T-helper 2 cell treated with Interferon-gamma antibody and Interleukin-4, amounts not matched to agents 5 μg/mL and 100 μg/mL, for 36 hours (primary cell): Measurements from ENCODE around the gene IKZF3.
A peak's percentile ranks its signal among the peaks of the same experiment; 100 is the strongest.
"Not testable (repeated sequence)": the region's sequence is repeated elsewhere in the genome, so short reads cannot be mapped to it uniquely, and the experiment has no call there.

Experiments
- DNase-seq: peaks from one replicate; pipeline ENCODE4 v3.0.0; 2021; ENCODE audit warnings: low spot score
- H3K27ac Mint-ChIP-seq: one replicate; pipeline ENCODE4 v1.8.0; 2021; ENCODE audit warnings: mild to moderate bottlenecking, mixed read lengths
- H3K27me3 Mint-ChIP-seq: one replicate; pipeline ENCODE4 v1.8.0; 2021; ENCODE audit warnings: low read depth, mixed read lengths
- H3K36me3 Mint-ChIP-seq: one replicate; pipeline ENCODE4 v1.8.0; 2021; ENCODE audit warnings: low read depth, mixed read lengths
- H3K4me1 Mint-ChIP-seq: one replicate; pipeline ENCODE4 v1.8.0; 2021; ENCODE audit warnings: low read depth, mixed read lengths
- H3K4me3 Mint-ChIP-seq: one replicate; pipeline ENCODE4 v1.8.0; 2022; ENCODE audit warnings: mild to moderate bottlenecking, moderate library complexity, mixed read lengths
- H3K9me3 Mint-ChIP-seq: one replicate; pipeline ENCODE4 v1.8.0; 2021; ENCODE audit warnings: mixed read lengths

The IKZF3 gene

DNA sequence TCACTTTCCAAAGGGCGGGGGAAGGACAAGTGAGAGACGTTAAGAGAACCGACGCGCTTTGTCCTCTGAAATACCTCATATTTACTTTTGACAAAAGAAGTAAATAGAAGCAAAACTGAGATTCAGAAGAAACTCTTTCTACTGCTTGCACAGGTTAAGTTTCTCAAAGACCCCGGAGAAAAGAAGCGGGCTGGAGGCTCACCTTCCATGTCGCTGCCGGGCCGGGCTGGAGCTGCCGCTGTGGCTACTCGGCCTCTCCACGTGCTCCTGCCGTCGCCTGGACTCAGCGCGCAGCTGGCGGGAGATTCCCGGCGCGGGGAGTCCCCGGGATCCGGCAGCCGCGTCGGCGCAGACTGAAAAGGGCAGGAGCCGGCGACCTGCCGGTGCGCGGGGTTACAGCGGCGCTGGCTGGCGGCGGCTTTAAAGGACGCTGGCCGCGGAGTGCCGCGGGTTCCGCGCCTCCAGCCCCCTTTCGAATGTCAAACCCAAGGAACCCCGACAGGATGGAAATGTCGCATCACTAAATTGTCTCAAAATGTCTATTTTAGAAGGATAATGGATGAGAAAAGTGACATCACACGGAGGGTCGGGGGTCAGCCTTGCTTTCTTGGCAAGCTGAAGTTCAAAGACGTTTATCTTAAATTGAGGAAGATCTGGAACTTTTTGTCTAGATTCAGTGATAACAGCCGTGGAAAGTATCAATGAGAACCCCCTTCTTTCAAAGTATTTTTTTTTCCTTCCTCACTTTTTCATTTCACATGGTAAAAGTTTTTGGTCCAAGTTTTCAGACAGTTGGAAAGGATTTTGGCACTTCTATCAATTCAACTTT, at the start of gene IKZF3:
TSS of gene IKZF3 (minus strand) at position 395 of the 829 bp plus-strand sequence. CDS start at position 209, 186 bp downstream.
- Mint-ChIP-seq H3K4me3 (peak within 1 kb of the TSS; percentile 83), H3K36me3 (peaks cover 3% of the 10 kb centered on the region), H3K27ac (peak within 1 kb of the TSS; percentile 79), H3K9me3 (peaks cover 3% of the 10 kb centered on the region), H3K27me3 (no peaks in the 10 kb centered on the region), H3K4me1 (peaks cover 53% of the 10 kb centered on the region)
- peak; percentile 89 for DNase-seq

DNA sequence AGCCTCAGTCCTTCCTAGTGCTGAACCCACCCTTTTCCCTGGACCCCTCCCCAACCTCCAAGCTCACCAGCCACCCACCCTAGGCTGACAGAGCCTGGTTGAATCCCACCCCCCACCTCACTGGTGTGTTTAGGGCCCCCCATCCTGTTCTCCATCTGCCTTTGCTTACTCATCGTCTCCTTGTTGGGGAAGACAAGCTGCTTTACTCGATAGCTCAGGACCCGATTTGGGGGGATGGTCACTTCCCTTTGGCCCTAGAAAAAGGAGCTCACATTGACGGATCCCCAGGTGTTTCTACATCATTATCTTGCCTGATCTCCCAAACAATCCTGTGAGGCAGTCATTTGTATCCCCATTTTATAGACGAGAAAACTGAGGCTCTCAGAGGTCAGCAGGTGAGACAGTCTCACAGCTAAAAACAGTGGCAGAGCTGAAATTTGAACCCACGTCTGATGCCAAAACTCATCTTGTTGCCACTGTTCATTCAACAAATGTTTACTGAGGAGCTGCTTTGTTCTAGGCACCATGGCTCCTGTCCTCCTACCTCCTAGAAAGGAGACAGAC, 44.8 kb upstream of the IKZF3 start:
- no peak overlapping the region for H3K27ac Mint-ChIP-seq
- no peak overlapping the region for H3K4me3 Mint-ChIP-seq
- DNase-seq: no peak
- H3K9me3 Mint-ChIP-seq: no peaks in the 10 kb centered on the region
- H3K36me3 Mint-ChIP-seq: peaks cover 67% of the 10 kb centered on the region
- no peaks in the 10 kb centered on the region for H3K27me3 Mint-ChIP-seq
- peaks cover 13% of the 10 kb centered on the region for H3K4me1 Mint-ChIP-seq

DNA sequence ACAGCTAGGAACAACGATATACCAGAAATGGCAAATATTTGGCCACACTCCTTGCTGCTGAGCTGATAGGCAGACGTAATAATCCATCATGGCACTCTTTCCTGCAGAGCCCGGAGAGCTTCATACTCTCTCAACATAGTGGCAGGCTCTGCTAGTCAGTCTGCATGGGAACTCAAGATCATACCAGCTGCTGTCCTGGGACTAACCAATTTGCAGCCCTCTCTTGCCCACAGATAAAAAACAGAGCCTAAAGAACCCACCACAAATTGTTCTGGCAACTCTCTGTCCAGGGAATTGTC, 40.8 kb upstream of the IKZF3 start:
- Mint-ChIP-seq H3K27me3 (no peaks in the 10 kb centered on the region), H3K9me3 (no peaks in the 10 kb centered on the region), H3K27ac (peak overlapping the region; percentile 81)

DNA sequence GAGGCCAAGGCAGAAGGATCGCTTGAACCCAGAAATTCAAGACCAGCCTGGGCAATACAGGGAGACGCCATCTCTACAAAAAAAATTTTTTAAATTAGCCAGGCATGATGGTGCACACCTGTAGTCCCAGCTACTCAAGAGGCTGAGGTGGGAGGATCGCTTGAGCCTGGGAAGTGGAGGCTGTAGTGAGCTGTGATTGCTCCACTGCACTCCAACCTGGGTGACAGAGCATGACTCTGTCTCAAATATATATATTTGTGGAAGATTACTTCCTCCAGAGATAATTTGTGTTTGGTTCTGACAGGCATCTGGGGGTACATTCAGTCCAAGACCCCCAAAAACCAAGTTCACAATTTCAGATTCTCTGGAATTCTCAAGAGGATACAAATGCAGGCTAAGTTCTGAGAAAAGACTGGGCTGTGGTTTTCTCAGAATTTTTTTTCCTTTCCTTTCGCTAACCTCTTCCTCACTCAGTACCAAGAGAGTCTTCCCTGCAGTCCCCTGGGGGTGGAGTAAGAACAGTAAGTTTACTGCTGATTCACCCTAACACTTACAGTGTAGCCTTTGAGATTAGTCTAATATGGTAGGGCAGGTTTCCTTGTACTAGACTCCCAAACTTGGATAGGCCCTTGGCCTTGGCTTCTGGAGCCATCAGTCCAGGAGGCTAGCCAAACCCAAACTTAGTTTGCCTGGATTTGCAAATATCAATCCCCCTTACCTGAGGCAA, 39.2 kb upstream of the IKZF3 start:
- Mint-ChIP-seq H3K27me3 (no peaks in the 10 kb centered on the region), H3K9me3 (no peaks in the 10 kb centered on the region), H3K36me3 (peaks cover 55% of the 10 kb centered on the region), H3K27ac (peak overlapping the region; percentile 83), H3K4me1 (peaks cover 26% of the 10 kb centered on the region), H3K4me3 (peak overlapping the region; percentile 72)
- DNase-seq: peak; percentile 36

More for the DNA sequence above, 40.8 kb upstream of the IKZF3 start:
- Mint-ChIP-seq H3K4me3 (no peak overlapping the region), H3K36me3 (peaks cover 59% of the 10 kb centered on the region), H3K4me1 (peaks cover 26% of the 10 kb centered on the region)
- no peak for DNase-seq

DNA sequence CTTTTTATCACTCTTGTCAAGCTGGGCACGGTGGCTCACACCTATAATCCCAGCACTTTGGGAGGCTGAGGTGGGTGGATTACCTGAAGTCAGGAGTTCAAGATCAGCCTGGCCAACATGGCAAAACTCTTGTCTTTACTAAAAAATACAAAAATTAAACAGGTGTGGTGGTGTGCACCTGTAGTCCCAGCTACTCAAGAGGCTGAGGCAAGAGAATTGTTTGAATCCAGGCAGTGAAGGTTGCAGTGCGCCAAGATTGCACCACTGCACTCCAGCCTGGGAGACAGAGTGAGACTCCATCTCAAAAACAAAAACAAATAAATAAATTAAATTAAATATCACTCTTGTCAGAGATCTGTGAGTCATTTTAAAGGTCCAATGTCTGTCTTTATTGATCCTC, 37.9 kb upstream of the IKZF3 start:
- peaks cover 51% of the 10 kb centered on the region for H3K36me3 Mint-ChIP-seq
- H3K4me1 Mint-ChIP-seq: peaks cover 26% of the 10 kb centered on the region
- H3K9me3 Mint-ChIP-seq, H3K4me3 Mint-ChIP-seq, H3K27me3 Mint-ChIP-seq, DNase-seq, H3K27ac Mint-ChIP-seq: not testable (repeated sequence)

DNA sequence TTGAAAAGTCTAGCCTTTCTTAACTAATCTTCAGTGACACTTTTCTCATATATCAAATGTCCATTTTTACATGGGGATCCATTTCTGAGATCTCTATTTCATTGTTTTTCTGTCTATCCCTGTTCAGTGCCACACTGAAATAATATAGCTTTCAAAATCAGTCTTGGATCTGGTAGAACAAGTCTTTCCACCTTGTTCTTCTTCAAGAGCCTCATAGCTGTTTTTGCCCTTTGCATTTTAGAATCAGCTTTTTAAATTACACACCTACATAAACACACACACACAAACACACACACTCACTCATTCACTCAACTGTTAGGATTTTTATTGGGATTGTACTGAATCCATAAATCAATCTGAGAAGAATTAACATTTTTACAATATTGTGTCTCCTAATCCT, 35.1 kb upstream of the IKZF3 start:
- Mint-ChIP-seq H3K27me3 (no peaks in the 10 kb centered on the region), H3K36me3 (peaks cover 26% of the 10 kb centered on the region), H3K27ac (no peak overlapping the region), H3K9me3 (no peaks in the 10 kb centered on the region), H3K4me3 (no peak overlapping the region), H3K4me1 (peaks cover 25% of the 10 kb centered on the region)
- no peak for DNase-seq

DNA sequence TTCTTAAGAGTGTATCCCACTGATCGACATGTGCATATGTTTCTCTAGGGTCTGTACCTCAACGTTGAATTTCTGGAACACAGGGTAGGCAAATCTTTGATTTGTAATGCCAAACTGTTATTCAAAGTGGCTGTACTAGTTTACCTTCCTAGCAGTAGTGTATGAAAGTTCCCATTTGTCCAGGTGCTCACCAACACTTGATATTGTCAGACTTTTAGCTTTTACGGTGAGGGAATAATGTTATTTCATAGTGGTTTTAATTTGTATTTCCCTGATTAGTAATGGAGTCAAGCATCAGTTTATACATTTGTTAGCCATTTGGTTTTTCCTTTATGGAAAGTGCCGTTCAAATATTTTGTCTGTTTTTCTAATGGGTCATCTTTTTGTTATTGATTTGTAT, 34.0 kb upstream of the IKZF3 start:
- H3K27ac Mint-ChIP-seq: no peak overlapping the region
- H3K4me3 Mint-ChIP-seq: no peak overlapping the region
- no peaks in the 10 kb centered on the region for H3K9me3 Mint-ChIP-seq
- no peak for DNase-seq
- H3K27me3 Mint-ChIP-seq: no peaks in the 10 kb centered on the region
- H3K36me3 Mint-ChIP-seq: peaks cover 21% of the 10 kb centered on the region
- peaks cover 18% of the 10 kb centered on the region for H3K4me1 Mint-ChIP-seq

DNA sequence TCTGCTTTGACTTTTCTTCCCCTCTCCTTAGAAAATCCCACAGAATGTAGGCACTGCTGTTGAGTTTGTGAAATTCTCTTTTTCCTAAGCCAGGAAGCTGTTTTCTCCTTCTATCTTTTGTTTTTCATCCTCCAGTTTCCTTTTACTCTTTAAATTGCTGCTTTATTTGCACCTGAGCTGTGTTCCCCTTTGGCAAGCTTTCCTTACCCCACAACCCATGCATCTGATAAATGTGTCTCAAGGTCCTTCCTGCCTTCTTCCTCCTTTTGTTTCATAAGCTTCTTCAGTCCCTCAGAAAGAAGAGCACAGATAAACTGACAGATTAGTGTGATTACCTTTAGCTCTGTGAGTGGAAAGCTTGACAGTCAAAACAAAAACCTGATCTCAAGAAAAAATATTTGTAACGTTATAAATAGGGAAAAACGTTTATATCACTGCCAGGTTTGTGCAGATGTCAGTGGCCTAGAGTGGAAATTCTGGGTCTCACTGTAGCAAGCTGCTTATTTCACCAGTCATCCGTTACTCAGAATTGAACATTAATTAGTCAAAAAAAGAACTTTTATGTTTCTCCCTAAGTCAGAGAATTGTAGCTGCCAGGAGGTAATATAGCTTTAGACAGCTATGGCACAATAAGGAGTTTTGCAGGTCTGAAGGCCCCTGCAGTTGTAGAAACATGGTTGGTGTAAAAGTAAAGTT, 30.7 kb upstream of the IKZF3 start:
- Mint-ChIP-seq H3K27me3 (no peaks in the 10 kb centered on the region), H3K4me3 (peak overlapping the region; percentile 30), H3K4me1 (peaks cover 13% of the 10 kb centered on the region), H3K27ac (peak overlapping the region; percentile 81), H3K9me3 (no peaks in the 10 kb centered on the region), H3K36me3 (peaks cover 9% of the 10 kb centered on the region)
- DNase-seq: no peak

DNA sequence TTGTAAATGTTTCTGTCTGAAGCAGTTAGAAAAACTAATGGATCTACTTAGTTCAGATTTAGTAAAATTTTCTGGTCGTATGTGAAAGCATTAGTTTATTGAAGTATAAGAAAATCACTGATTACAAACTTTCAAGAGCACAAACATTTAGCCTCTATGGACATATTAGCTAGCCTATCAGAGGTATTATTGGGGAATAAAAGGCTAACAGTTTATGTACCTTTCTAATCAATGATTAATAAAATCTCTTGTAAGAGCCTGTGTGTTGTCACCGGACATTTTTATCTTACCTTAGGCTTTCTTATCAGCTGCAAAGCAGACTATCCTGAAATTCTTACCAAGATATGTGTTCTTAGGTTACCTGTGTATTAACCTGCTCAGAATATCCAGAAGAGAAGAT, 25.1 kb upstream of the IKZF3 start:
- DNase-seq: no peak
- Mint-ChIP-seq H3K27ac (no peak overlapping the region), H3K4me3 (no peak overlapping the region), H3K27me3 (no peaks in the 10 kb centered on the region), H3K36me3 (no peaks in the 10 kb centered on the region), H3K4me1 (no peaks in the 10 kb centered on the region), H3K9me3 (no peaks in the 10 kb centered on the region)

DNA sequence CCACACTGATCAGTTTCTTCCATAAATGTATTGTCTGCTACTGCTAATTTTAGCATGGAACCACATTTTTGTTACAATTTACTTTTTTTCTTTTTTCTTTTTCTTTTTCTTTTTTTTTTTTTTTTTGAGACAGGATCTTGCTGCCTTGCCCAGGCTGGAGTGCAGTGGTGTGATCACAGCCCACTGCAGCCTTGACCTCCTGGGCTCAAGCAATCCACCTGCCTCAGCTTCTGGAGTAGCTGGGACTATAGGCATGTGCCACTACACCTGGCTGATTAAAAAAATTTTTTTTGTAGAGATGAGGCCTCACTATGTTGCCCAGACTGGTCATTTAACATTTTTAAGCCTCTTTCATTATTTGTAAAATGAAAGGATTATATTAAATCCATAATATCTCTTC, 23.0 kb upstream of the IKZF3 start:
- H3K36me3 Mint-ChIP-seq: no peaks in the 10 kb centered on the region
- peaks cover 1% of the 10 kb centered on the region for H3K27me3 Mint-ChIP-seq
- no peak overlapping the region for H3K4me3 Mint-ChIP-seq
- DNase-seq: no peak
- no peaks in the 10 kb centered on the region for H3K4me1 Mint-ChIP-seq
- no peak overlapping the region for H3K27ac Mint-ChIP-seq
- H3K9me3 Mint-ChIP-seq: no peaks in the 10 kb centered on the region

DNA sequence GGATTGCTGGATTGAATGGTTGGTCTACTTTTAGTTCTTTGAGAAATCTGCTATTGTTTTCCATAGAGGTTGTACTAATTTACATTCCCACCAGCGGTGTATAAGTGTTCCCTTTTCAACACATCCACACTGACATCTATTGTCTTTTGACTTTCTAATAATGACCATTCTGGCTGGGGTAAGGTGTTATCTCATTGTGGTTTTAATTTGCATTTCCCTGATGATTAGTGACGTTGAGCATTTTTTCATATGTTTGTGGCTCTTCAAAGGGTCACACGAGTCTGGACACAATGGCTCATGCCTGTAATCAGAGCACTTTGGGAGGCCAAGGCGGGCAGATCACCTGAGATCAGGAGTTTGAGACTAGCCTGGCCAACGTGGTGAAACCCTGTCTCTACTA, 22.0 kb upstream of the IKZF3 start:
- not testable (repeated sequence) for H3K27me3 Mint-ChIP-seq, H3K4me1 Mint-ChIP-seq, H3K36me3 Mint-ChIP-seq, H3K9me3 Mint-ChIP-seq, DNase-seq, H3K4me3 Mint-ChIP-seq, H3K27ac Mint-ChIP-seq

DNA sequence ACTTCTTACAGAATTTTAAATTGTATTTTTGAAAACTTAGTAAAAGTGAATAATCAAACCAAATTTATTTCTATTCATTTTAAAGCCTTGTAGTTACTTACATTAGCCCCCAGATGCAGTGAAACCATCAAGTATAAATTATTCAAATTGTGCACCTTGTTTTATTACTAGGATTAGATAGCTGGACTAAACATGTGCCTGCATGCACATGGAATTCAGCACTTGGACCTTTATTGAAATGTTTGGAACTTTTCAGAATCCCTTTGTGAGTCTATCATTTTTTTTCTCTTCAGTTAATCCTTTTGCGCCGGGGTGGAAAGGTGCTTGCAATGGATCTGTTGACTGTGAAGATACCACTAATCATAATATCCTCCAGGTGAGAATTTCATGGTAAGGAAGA, 8.6 kb upstream of the IKZF3 start:
- no peaks in the 10 kb centered on the region for H3K36me3 Mint-ChIP-seq
- peaks cover under 1% of the 10 kb centered on the region for H3K4me1 Mint-ChIP-seq
- H3K27ac Mint-ChIP-seq: no peak overlapping the region
- H3K4me3 Mint-ChIP-seq: no peak overlapping the region
- DNase-seq: no peak
- peaks cover 12% of the 10 kb centered on the region for H3K27me3 Mint-ChIP-seq
- H3K9me3 Mint-ChIP-seq: no peaks in the 10 kb centered on the region

DNA sequence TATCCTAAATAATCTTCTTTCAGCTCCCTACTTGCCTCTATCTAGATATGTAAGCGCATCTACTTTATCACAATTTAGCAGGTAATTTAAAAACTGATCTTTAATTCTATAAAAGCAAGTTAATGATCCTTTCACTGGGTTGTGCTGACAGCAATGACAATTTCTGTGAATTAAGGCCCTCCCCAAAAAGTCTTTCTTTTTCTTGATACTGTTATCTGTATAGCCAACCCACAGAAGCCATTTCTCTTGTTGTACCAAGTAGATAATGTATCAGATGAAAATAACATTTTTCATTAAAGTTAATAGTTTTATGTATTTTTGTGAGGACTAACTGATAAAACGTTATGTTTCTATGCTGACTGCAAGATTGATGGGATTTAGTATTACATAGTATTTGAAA, 7.7 kb upstream of the IKZF3 start:
- H3K4me1 Mint-ChIP-seq: peaks cover 10% of the 10 kb centered on the region
- no peaks in the 10 kb centered on the region for H3K36me3 Mint-ChIP-seq
- H3K27ac Mint-ChIP-seq: no peak overlapping the region

DNA sequence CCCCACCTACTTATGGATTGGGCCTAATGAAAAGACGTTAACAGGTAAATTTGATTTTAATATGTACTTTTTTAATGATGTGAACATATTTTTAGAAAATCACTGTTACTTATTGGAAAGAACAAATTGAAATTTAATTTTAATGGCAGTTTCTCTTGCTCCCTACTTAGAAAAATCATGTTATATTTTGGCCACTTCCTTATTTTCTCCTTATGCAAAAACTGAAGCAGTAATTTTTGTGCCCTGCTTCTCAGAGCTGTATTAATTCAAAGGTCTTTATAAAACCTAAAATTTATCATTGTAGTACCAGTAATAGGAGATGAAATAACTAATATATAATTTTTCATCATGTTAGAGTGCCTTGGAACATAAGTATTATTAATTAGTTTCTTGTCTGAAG, 6.7 kb upstream of the IKZF3 start:
- Mint-ChIP-seq H3K4me3 (no peak overlapping the region), H3K27me3 (peaks cover 3% of the 10 kb centered on the region), H3K9me3 (peaks cover 3% of the 10 kb centered on the region), H3K27ac (no peak overlapping the region), H3K4me1 (peaks cover 18% of the 10 kb centered on the region), H3K36me3 (no peaks in the 10 kb centered on the region)
- DNase-seq: no peak

More for the DNA sequence above, 7.7 kb upstream of the IKZF3 start:
- Mint-ChIP-seq H3K4me3 (no peak overlapping the region), H3K27me3 (peaks cover 8% of the 10 kb centered on the region), H3K9me3 (peaks cover 3% of the 10 kb centered on the region)
- DNase-seq: no peak
